Uterus (tissue), 2 donors: ENCODE results near the gene FEV.

Experiments
- POLR2A ChIP-seq, 2 donors: fragments of 450-650 bp; IDR thresholded peaks; one replicate each; pipeline ENCODE4 v1.6.1; 2016; ENCODE audit warnings: antibody characterized with exemption in 2 of 2, mild to moderate bottlenecking in 1 of 2, moderate library complexity in 1 of 2
- TF ChIP-seq, protein P1 (sequence below), 4 experiments: fragments of 200-600 bp in 2 of 4; fragments of 450-650 bp in 2 of 4; sonication (generic) in 2 of 4; IDR thresholded peaks; one replicate each; pipeline ENCODE4 v1.5.1; 2016 to 2019; ENCODE audit warnings: antibody characterized with exemption in 4 of 4, mild to moderate bottlenecking in 2 of 4, moderate library complexity in 1 of 4

DNA sequence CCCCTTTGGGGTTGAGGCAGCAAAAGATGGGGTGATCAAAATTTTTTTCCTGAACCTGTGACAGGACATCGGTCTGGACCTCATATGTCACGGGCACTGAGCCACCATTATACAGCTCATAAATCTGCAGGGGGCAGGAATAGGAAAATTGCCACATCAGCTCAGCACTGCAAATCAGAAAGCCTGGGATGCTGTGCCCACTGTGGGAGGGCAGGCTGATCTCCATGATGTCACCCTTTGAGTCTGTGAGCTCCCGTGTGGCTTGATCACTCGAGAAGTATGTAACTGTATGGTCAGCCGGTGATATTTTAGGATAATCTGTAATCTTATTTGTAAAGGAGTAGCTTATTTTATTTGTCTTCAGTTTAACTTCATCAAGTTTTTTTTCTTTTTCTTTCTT, 25.9 kb upstream of the FEV start:
- TF ChIP-seq, protein P1, sequence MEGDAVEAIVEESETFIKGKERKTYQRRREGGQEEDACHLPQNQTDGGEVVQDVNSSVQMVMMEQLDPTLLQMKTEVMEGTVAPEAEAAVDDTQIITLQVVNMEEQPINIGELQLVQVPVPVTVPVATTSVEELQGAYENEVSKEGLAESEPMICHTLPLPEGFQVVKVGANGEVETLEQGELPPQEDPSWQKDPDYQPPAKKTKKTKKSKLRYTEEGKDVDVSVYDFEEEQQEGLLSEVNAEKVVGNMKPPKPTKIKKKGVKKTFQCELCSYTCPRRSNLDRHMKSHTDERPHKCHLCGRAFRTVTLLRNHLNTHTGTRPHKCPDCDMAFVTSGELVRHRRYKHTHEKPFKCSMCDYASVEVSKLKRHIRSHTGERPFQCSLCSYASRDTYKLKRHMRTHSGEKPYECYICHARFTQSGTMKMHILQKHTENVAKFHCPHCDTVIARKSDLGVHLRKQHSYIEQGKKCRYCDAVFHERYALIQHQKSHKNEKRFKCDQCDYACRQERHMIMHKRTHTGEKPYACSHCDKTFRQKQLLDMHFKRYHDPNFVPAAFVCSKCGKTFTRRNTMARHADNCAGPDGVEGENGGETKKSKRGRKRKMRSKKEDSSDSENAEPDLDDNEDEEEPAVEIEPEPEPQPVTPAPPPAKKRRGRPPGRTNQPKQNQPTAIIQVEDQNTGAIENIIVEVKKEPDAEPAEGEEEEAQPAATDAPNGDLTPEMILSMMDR (IDR thresholded peaks at IDR 0.05) = no peak
- no peak for TF ChIP-seq POLR2A (IDR thresholded peaks at IDR 0.05)
